Progenitor cell of endocrine pancreas (in vitro differentiated cells): ENCODE results near the gene MMP15. TPM values are rescaled to one million over a fixed set of nuclear protein-coding genes. Genes with fewer than 3 reads are reported as not detected.

Experiments
- DNase-seq: peaks from one replicate; pipeline ENCODE4 v3.0.0; 2021; ENCODE audit warnings: low spot score; ENCODE audit not compliant: unreplicated experiment
- H3K27ac Mint-ChIP-seq: 2 replicates; pipeline ENCODE4 v1.8.0; 2021; ENCODE audit warnings: mild to moderate bottlenecking, moderate library complexity, mixed read lengths
- H3K27me3 Mint-ChIP-seq: 2 replicates; pipeline ENCODE4 v1.8.0; 2021; ENCODE audit warnings: mixed read lengths
- H3K36me3 Mint-ChIP-seq: 2 replicates; pipeline ENCODE4 v1.8.0; 2022; ENCODE audit warnings: mixed read lengths; ENCODE audit not compliant: insufficient read depth
- H3K4me1 Mint-ChIP-seq: 2 replicates; pipeline ENCODE4 v1.8.0; 2021; ENCODE audit warnings: low read depth, mixed read lengths
- H3K4me3 Mint-ChIP-seq: 2 replicates; pipeline ENCODE4 v1.8.0; 2021; ENCODE audit warnings: low read depth, mild to moderate bottlenecking, moderate library complexity, mixed read lengths
- H3K9me3 Mint-ChIP-seq: 2 replicates; pipeline ENCODE4 v1.8.0; 2021; ENCODE audit warnings: low read depth, mixed read lengths
- total RNA-seq: library from RNA; stranded (reverse); gene quantifications from 2 replicates; pipeline ENCODE4 v1.2.1, GENCODE V29; 2021
- TF ChIP-seq, protein P1 (sequence below): fragments of 200-600 bp; sonication (generic); IDR thresholded peaks from one replicate; pipeline ENCODE4 v1.5.0; 2021; ENCODE audit warnings: antibody characterized with exemption, mild to moderate bottlenecking; ENCODE audit not compliant: unreplicated experiment

Gene MMP15
- total RNA-seq, 1 donor from 2014 or later, result 85.0 TPM

DNA sequence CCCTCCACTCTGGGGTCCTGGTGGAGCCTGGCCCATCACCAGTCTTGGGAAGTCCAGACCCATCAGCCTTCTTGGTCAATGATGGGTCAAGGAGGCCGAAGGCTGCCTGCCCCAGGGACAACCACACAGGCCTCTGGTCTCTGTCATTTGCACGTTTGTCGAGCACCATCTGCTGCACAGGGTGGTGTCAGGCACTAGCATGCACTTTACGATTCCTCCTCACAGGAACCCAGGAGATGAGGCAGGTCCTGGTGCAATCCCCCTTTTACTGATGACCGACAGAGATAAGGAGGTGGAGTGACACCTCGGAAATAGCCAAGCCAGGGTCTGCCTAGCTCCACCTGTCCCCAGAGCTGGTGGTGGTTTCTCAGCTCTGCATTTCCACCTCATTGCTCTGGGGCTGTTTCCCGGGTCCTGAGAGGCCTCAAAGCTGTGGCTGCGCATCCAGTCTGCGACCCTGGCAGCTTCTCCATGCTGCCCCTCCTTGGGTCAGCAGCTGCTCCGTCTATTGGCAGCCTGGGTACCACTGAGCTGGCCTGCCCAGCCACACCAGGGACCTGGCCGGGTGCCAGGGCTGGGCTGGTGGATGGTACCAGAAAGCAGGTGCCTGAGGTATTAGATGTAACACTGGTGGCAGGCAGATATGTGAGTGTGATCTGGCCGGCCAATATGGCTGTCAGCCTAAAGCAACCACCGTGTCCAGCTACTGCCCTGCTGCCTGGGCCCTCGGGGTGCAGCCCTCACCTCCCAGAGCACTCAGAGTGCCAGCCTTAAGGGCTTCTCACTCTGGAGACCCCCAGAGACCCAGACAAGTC, 10.0 kb downstream of the MMP15 start:
- no peak for DNase-seq
- peaks cover 36% of the 10 kb centered on the region for H3K4me1 Mint-ChIP-seq
- H3K4me3 Mint-ChIP-seq, result no peak overlapping the region
- H3K27me3 Mint-ChIP-seq, result no peaks in the 10 kb centered on the region
- no peaks in the 10 kb centered on the region for H3K9me3 Mint-ChIP-seq
- H3K36me3 Mint-ChIP-seq, result peaks cover 17% of the 10 kb centered on the region
- H3K27ac Mint-ChIP-seq, result no peak overlapping the region
- TF ChIP-seq, protein P1, sequence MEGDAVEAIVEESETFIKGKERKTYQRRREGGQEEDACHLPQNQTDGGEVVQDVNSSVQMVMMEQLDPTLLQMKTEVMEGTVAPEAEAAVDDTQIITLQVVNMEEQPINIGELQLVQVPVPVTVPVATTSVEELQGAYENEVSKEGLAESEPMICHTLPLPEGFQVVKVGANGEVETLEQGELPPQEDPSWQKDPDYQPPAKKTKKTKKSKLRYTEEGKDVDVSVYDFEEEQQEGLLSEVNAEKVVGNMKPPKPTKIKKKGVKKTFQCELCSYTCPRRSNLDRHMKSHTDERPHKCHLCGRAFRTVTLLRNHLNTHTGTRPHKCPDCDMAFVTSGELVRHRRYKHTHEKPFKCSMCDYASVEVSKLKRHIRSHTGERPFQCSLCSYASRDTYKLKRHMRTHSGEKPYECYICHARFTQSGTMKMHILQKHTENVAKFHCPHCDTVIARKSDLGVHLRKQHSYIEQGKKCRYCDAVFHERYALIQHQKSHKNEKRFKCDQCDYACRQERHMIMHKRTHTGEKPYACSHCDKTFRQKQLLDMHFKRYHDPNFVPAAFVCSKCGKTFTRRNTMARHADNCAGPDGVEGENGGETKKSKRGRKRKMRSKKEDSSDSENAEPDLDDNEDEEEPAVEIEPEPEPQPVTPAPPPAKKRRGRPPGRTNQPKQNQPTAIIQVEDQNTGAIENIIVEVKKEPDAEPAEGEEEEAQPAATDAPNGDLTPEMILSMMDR, result no peak

DNA sequence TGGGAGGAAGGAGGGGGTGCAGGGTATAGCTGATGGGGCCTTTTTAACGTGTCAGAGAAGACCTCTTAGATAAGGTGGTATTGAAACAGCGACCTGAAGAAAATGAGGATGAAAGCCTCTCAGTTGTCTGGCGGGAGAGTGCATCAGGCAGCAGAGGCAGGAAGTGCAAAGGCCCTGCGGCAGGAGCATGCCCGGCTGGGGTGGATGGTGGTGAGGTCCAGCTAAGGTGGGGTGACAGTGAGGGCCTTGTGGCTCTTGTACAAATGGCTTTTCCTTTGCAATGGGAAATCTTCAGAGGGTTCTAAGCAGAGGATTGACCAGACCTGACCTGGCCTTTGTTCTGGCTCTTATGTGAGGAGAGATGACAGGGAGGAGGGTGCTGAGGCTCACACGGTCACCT, 11.4 kb downstream of the MMP15 start:
- Mint-ChIP-seq H3K4me3 (no peak overlapping the region), H3K4me1 (peaks cover 30% of the 10 kb centered on the region), H3K9me3 (no peaks in the 10 kb centered on the region), H3K27ac (peak overlapping the region; percentile 52), H3K36me3 (peaks cover 16% of the 10 kb centered on the region), H3K27me3 (no peaks in the 10 kb centered on the region)
- TF ChIP-seq, protein P1, result no peak
- DNase-seq, result no peak

DNA sequence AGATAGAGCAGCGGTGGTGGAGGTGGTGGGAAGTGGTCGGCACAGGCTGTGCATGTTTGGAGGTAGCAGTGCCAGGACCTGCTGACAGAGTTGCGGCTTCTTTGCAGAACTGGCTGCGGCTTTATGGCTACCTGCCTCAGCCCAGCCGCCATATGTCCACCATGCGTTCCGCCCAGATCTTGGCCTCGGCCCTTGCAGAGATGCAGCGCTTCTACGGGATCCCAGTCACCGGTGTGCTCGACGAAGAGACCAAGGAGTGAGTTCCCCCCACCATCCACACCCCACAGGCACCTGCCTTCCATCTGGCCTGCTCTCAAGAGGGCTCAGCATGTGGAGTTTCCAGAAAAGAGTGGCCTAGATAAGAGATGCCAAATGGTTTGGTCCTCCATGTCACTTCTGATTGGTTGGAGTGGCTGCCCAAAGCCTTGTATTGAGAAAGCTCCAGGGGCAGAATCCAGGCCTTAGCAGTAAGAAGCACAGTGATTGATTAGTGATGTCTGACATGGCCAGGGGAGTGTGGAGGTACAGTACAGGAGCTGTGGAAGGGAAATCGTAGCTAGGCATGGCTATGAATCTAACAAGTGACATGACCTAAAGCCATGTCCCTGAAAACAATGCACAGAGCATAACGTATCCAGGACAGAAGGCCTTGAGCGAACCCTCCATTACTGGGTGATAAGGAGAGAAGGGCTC, 12.0 kb downstream of the MMP15 start:
- Mint-ChIP-seq H3K4me1 (peaks cover 24% of the 10 kb centered on the region), H3K4me3 (no peak overlapping the region), H3K27me3 (no peaks in the 10 kb centered on the region), H3K27ac (peak overlapping the region; percentile 52), H3K36me3 (peaks cover 18% of the 10 kb centered on the region), H3K9me3 (no peaks in the 10 kb centered on the region)
- TF ChIP-seq, protein P1, result no peak
- no peak for DNase-seq

DNA sequence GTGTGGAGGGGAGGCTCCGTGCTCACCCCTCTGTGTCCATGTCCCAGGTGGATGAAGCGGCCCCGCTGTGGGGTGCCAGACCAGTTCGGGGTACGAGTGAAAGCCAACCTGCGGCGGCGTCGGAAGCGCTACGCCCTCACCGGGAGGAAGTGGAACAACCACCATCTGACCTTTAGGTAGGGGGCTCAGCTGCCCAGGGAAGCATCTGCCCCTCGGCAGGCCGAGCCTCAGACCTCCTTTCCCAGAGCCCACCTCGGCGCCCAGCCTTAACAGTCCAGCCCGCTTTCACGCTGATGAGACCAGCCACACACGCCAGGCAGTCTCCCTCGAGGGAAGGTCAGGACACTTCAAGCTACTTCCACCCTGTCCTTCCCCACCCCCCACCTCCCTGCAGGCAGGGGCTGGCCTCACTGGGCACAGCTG, 12.7 kb downstream of the MMP15 start:
- H3K9me3 Mint-ChIP-seq, result no peaks in the 10 kb centered on the region
- H3K27me3 Mint-ChIP-seq, result no peaks in the 10 kb centered on the region
- H3K4me1 Mint-ChIP-seq, result peaks cover 21% of the 10 kb centered on the region
- H3K27ac Mint-ChIP-seq, result no peak overlapping the region
- peaks cover 18% of the 10 kb centered on the region for H3K36me3 Mint-ChIP-seq
- DNase-seq, result no peak
- TF ChIP-seq, protein P1, result no peak
- H3K4me3 Mint-ChIP-seq, result no peak overlapping the region

DNA sequence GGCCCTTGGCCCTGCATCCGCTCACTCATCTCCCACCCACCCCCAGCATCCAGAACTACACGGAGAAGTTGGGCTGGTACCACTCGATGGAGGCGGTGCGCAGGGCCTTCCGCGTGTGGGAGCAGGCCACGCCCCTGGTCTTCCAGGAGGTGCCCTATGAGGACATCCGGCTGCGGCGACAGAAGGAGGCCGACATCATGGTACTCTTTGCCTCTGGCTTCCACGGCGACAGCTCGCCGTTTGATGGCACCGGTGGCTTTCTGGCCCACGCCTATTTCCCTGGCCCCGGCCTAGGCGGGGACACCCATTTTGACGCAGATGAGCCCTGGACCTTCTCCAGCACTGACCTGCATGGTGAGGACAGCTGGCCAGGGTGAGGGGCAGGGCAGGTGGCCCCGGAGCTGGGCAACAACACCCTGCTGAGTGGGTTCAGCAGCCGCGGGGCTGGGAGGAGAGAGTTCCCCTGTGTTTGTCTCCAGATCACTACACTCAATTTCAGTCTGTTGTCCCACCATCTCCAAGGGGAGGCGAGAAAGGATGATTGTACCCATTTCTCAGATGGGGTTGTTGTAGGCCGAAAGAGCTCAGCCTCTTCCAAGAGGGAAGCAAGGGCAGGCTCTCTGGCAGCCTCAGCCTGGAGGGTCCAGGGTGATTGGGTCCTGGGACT, 14.4 kb downstream of the MMP15 start:
- Mint-ChIP-seq H3K27me3 (no peaks in the 10 kb centered on the region), H3K36me3 (peaks cover 24% of the 10 kb centered on the region), H3K4me3 (no peak overlapping the region), H3K9me3 (no peaks in the 10 kb centered on the region), H3K4me1 (peaks cover 7% of the 10 kb centered on the region), H3K27ac (no peak overlapping the region)
- TF ChIP-seq, protein P1, result no peak
- DNase-seq, result no peak
